Common myeloid progenitor, CD34-positive (primary cell): ENCODE data around the gene NPAS3.

Experiments used
- CTCF ChIA-PET: fragments of 350-600 bp; sonication (Branson Sonifier 250); formaldehyde crosslinking; loops from one replicate; lab custom pipeline; 2021; ENCODE audit warnings: antibody characterized with exemption; lab: Charles Lee
- POLR2A ChIA-PET: fragments of 350-600 bp; sonication (Branson Sonifier 250); formaldehyde crosslinking; loops from one replicate; lab custom pipeline; 2021; ENCODE audit warnings: antibody characterized with exemption; lab: Charles Lee
- DNase-seq, 3 donors: peaks; one replicate each; pipeline versions ENCODE4 v3.0.0 to v3.0.0-alpha.2; 2013
- H3K27ac ChIP-seq, 2 experiments: 1 replicate in 1 of 2; 2 replicates in 1 of 2; pipeline ENCODE4 v1.7.0; 2013; ENCODE audit warnings: inconsistent platforms in 2 of 2, low read length in 2 of 2, mild to moderate bottlenecking in 2 of 2, low read depth in 1 of 2, moderate library complexity in 1 of 2; ENCODE audit not compliant: severe bottlenecking in 2 of 2, insufficient read depth in 1 of 2, poor library complexity in 1 of 2
- H3K27me3 ChIP-seq, 5 experiments: replicated peaks in 2 of 5; 1 replicate in 3 of 5; 2 replicates in 2 of 5; pipeline versions ENCODE4 v1.6.1 to v1.7.0; 2013; ENCODE audit warnings: low read length in 4 of 5, mild to moderate bottlenecking in 2 of 5, moderate library complexity in 2 of 5, inconsistent platforms in 1 of 5; ENCODE audit not compliant: insufficient read depth in 5 of 5, control insufficient read depth in 4 of 5
- H3K36me3 ChIP-seq, 4 experiments: 1 replicate in 2 of 4; 2 replicates in 2 of 4; pipeline versions ENCODE4 v1.6.1 to v1.7.0; 2013; ENCODE audit warnings: low read length in 3 of 4, control low read depth in 1 of 4, mild to moderate bottlenecking in 1 of 4; ENCODE audit not compliant: control insufficient read depth in 4 of 4, insufficient read depth in 4 of 4
- H3K4me1 ChIP-seq, 4 experiments: 1 replicate in 3 of 4; 2 replicates in 1 of 4; pipeline versions ENCODE4 v1.6.1 to v1.7.1; 2013; ENCODE audit warnings: low read length in 3 of 4, mild to moderate bottlenecking in 3 of 4, control low read depth in 1 of 4, inconsistent platforms in 1 of 4, moderate library complexity in 1 of 4; ENCODE audit not compliant: control insufficient read depth in 4 of 4, insufficient read depth in 4 of 4; ENCODE audit errors: control extremely low read depth in 1 of 4
- H3K4me3 ChIP-seq, 7 experiments: 1 replicate in 4 of 7; 2 replicates in 3 of 7; pipeline versions ENCODE4 v1.5.1 to v1.7.0; 2013; ENCODE audit warnings: mild to moderate bottlenecking in 7 of 7, low read length in 6 of 7, moderate library complexity in 6 of 7, inconsistent platforms in 2 of 7, low read depth in 2 of 7, control low read depth in 1 of 7; ENCODE audit not compliant: insufficient read depth in 4 of 7, control insufficient read depth in 1 of 7; ENCODE audit errors: extremely low read depth in 1 of 7
- H3K9me3 ChIP-seq, 5 experiments: 1 replicate in 4 of 5; 2 replicates in 1 of 5; pipeline versions ENCODE4 v1.6.1 to v1.7.1; 2013; ENCODE audit warnings: low read length in 4 of 5, mild to moderate bottlenecking in 2 of 5, inconsistent platforms in 1 of 5, low read depth in 1 of 5, moderate library complexity in 1 of 5; ENCODE audit not compliant: control insufficient read depth in 4 of 5, insufficient read depth in 2 of 5; ENCODE audit errors: control extremely low read depth in 1 of 5
- WGBS: methylation state at CpG from one replicate; pipeline ENCODE4 v1.1.5; 2013; ENCODE audit not compliant: insufficient coverage; 5-methylcytosine and 5-hydroxymethylcytosine counted together

NPAS3 gene

GRCh38 chr14:33636716-33637115 lies 698.0 kb downstream of the NPAS3 start:
- CTCF ChIA-PET = no interaction called here
- H3K36me3 ChIP-seq = no peaks in the 10 kb centered on the region
- H3K27ac ChIP-seq = no peak overlapping the region
- POLR2A ChIA-PET = no interaction called here
- H3K4me3 ChIP-seq = no peak overlapping the region
- no peaks in the 10 kb centered on the region for H3K9me3 ChIP-seq
- 100% methylated on average over 2 of the region's 4 CpGs for WGBS
- no peaks in the 10 kb centered on the region for H3K4me1 ChIP-seq
- no peak for DNase-seq
- no peaks in the 10 kb centered on the region for H3K27me3 ChIP-seq

- ChIA-PET CTCF (no interaction called here), POLR2A (no interaction called here)
- Histone ChIP-seq H3K27ac (no peak overlapping the region), H3K27me3 (no peaks in the 10 kb centered on the region), H3K4me3 (no peak overlapping the region), H3K36me3 (no peaks in the 10 kb centered on the region), H3K4me1 (no peaks in the 10 kb centered on the region), H3K9me3 (no peaks in the 10 kb centered on the region)
- no peak for DNase-seq
- WGBS = 99% methylated on average over 5 of the region's 6 CpGs
Measured at GRCh38 chr14:33642080-33642479, 703.4 kb downstream of the NPAS3 start.

GRCh38 chr14:33642691-33643244 lies 704.1 kb downstream of the NPAS3 start:
- Histone ChIP-seq H3K4me3 (no peak overlapping the region), H3K36me3 (no peaks in the 10 kb centered on the region), H3K27me3 (no peaks in the 10 kb centered on the region), H3K27ac (no peak overlapping the region), H3K4me1 (no peaks in the 10 kb centered on the region), H3K9me3 (no peaks in the 10 kb centered on the region)
- DNase-seq = no peak
- whole genome bisulfite sequencing = 95% methylated on average over 2 of the region's 4 CpGs
- CTCF ChIA-PET = interaction anchor here (1.1 kb wide), 1 partner anchor 12 kb away, joined by 3 read pairs; no protein-coding TSS in a partner anchor
- POLR2A ChIA-PET = no interaction called here

GRCh38 chr14:33643426-33644181 lies 704.9 kb downstream of the NPAS3 start:
- Histone ChIP-seq H3K4me3 (no peak overlapping the region), H3K4me1 (no peaks in the 10 kb centered on the region), H3K27ac (no peak overlapping the region), H3K36me3 (no peaks in the 10 kb centered on the region), H3K27me3 (no peaks in the 10 kb centered on the region), H3K9me3 (no peaks in the 10 kb centered on the region)
- WGBS = 93% methylated on average over 3 of the region's 5 CpGs
- ChIA-PET CTCF (interaction anchor here (1.1 kb wide), 1 partner anchor 13 kb away, joined by 3 read pairs; no protein-coding TSS in a partner anchor), POLR2A (no interaction called here)
- DNase-seq = no peak

- H3K4me3 ChIP-seq = no peak overlapping the region
- H3K36me3 ChIP-seq = no peaks in the 10 kb centered on the region
- WGBS = no CpG with 5 or more reads among the region's 2 CpGs
- DNase-seq = no peak
- H3K27me3 ChIP-seq = no peaks in the 10 kb centered on the region
- H3K27ac ChIP-seq = no peak overlapping the region
- POLR2A ChIA-PET = no interaction called here
- no peaks in the 10 kb centered on the region for H3K4me1 ChIP-seq
- CTCF ChIA-PET = no interaction called here
- no peaks in the 10 kb centered on the region for H3K9me3 ChIP-seq
Measured at GRCh38 chr14:33646692-33647260, 708.1 kb downstream of the NPAS3 start.

GRCh38 chr14:33647385-33647786 lies 708.7 kb downstream of the NPAS3 start:
- Histone ChIP-seq H3K9me3 (no peaks in the 10 kb centered on the region), H3K27ac (no peak overlapping the region), H3K36me3 (no peaks in the 10 kb centered on the region), H3K27me3 (no peaks in the 10 kb centered on the region), H3K4me3 (no peak overlapping the region), H3K4me1 (no peaks in the 10 kb centered on the region)
- WGBS = 100% methylated on average over 2 of the region's 3 CpGs
- POLR2A ChIA-PET = no interaction called here
- no peak for DNase-seq
- CTCF ChIA-PET = interaction anchor here (0.7 kb wide), 1 partner anchor 8 kb away, joined by 4 read pairs; no protein-coding TSS in a partner anchor

- 100% methylated on average over 3 of the region's 3 CpGs for WGBS
- CTCF ChIA-PET = interaction anchor here (0.5 kb wide), 1 partner anchor 407 kb away, joined by 3 read pairs; no protein-coding TSS in a partner anchor
- POLR2A ChIA-PET = no interaction called here
- Histone ChIP-seq H3K27ac (no peak overlapping the region), H3K36me3 (no peaks in the 10 kb centered on the region), H3K27me3 (no peaks in the 10 kb centered on the region), H3K4me3 (no peak overlapping the region), H3K4me1 (no peaks in the 10 kb centered on the region), H3K9me3 (peaks cover 0 to 2% (median 0%) of the 10 kb centered on the region in 5 experiments)
- DNase-seq = no peak
Measured at GRCh38 chr14:33650430-33650829, 711.8 kb downstream of the NPAS3 start.
